Stimulated activated naive CD8-positive, alpha-beta T cell treated with anti-CD3 and anti-CD28 coated beads, Interleukin-15, Interleukin-2, amounts not matched to agents 100 U/mL and 50 U/mL, for 24 hours (primary cell): ENCODE results near the gene LRP5.

Experiments
- ATAC-seq: fragments of 150-1000 bp; cut with Tn5 transposase; one replicate; pipeline ENCODE4 v1.10.0; 2021
- DNase-seq: peaks from one replicate; pipeline ENCODE4 v3.0.0; 2021

The LRP5 gene

GRCh38 chr11:68309621-68310185 is 2.7 kb upstream of the LRP5 start:
- ATAC-seq (no peak), DNase-seq (no peak)

GRCh38 chr11:68311160-68312116 is 953 bp upstream of the LRP5 start:
- no peak for ATAC-seq
- no peak for DNase-seq

GRCh38 chr11:68312780-68313573 is 586 bp downstream of the LRP5 start:
- peak; percentile 35 for DNase-seq
- peak; percentile 55 for ATAC-seq

GRCh38 chr11:68313574-68314202 is 1.3 kb downstream of the LRP5 start:
- DNase-seq = no peak
- ATAC-seq = no peak

GRCh38 chr11:68314203-68315170 is 2.1 kb downstream of the LRP5 start:
- DNase-seq (no peak), ATAC-seq (no peak)

GRCh38 chr11:68315171-68315920 is 3.0 kb downstream of the LRP5 start:
- ATAC-seq = no peak
- no peak for DNase-seq

- ATAC-seq (no peak), DNase-seq (no peak)
Observed at GRCh38 chr11:68317147-68317785, 4.9 kb downstream of the LRP5 start.

GRCh38 chr11:68321293-68322051 is 9.1 kb downstream of the LRP5 start:
- no peak for ATAC-seq
- no peak for DNase-seq

GRCh38 chr11:68322052-68322430 is 9.7 kb downstream of the LRP5 start:
- no peak for ATAC-seq
- no peak for DNase-seq

GRCh38 chr11:68324241-68324640 is 11.8 kb downstream of the LRP5 start:
- ATAC-seq (no peak), DNase-seq (no peak)

GRCh38 chr11:68324695-68325094 is 12.3 kb downstream of the LRP5 start:
- no peak for DNase-seq
- no peak for ATAC-seq

- ATAC-seq (no peak), DNase-seq (no peak)
Observed at GRCh38 chr11:68325183-68325906, 13.0 kb downstream of the LRP5 start.

- ATAC-seq (no peak), DNase-seq (no peak)
Observed at GRCh38 chr11:68325907-68326220, 13.5 kb downstream of the LRP5 start.

GRCh38 chr11:68326334-68327215 is 14.2 kb downstream of the LRP5 start:
- DNase-seq (no peak), ATAC-seq (no peak)

- ATAC-seq = no peak
Observed at GRCh38 chr11:68327586-68328370, 15.4 kb downstream of the LRP5 start.

GRCh38 chr11:68328374-68329091 is 16.1 kb downstream of the LRP5 start:
- DNase-seq = peak; percentile 61
- no peak for ATAC-seq

More at GRCh38 chr11:68327586-68328370, 15.4 kb downstream of the LRP5 start:
- DNase-seq = no peak
